Measurements from ENCODE around the gene SAMD4B. TPM values are rescaled to one million over a fixed set of nuclear protein-coding genes. Genes with fewer than 3 reads are reported as not detected.
"Not testable (repeated sequence)": the region's sequence is repeated elsewhere in the genome, so short reads cannot be mapped to it uniquely, and the experiment has no call there.

The SAMD4B gene
- total RNA-seq, 2 donors from 2014 or later: 41.5 to 77.8 TPM

DNA sequence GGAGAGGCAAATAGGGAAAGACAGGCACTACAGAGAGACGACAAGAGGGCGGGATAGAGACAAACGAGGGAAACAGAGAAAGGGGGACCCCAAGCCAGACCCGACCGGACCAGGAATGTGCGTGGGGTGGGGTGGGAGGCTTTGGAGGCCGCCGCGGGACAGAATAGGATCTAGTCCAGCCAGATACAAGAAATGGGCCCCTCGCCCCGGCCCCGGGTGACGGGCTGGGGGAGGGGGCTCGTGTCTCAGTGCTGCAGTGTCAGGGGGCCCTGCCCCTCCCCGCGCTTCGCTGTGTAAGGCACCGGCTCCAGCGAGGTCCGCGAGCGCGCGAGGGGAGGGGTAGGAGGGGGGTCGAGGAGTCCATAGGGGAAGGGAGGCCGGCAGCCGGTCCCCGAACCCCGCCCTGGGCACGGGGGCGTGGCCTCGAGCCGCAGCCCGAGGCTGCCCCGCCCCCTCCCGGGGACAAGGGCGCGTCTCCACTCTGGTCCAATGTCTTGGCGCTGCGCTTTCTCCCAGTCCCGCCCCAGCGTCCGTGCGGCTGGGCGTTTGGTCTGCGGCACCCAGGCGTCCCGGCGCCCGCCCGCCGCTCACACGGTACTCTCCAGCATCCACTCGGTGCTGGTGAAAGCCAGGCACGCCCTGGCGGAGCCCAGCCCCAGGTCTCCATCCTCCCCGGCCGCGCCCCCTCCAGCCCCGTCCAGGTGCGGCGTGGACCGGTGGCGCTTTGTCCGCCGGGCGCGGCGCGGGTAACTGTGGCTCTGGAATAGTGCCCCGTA, 35.0 kb upstream of the SAMD4B start:
- no peaks in the 10 kb centered on the region for H3K27me3 ChIP-seq
- no peaks in the 10 kb centered on the region for H3K36me3 ChIP-seq (replicated peaks in 1 of 2; ENCODE audit: insufficient read depth in 1 of 2, low read depth in 2 of 2)
- TF ChIP-seq, protein P1, sequence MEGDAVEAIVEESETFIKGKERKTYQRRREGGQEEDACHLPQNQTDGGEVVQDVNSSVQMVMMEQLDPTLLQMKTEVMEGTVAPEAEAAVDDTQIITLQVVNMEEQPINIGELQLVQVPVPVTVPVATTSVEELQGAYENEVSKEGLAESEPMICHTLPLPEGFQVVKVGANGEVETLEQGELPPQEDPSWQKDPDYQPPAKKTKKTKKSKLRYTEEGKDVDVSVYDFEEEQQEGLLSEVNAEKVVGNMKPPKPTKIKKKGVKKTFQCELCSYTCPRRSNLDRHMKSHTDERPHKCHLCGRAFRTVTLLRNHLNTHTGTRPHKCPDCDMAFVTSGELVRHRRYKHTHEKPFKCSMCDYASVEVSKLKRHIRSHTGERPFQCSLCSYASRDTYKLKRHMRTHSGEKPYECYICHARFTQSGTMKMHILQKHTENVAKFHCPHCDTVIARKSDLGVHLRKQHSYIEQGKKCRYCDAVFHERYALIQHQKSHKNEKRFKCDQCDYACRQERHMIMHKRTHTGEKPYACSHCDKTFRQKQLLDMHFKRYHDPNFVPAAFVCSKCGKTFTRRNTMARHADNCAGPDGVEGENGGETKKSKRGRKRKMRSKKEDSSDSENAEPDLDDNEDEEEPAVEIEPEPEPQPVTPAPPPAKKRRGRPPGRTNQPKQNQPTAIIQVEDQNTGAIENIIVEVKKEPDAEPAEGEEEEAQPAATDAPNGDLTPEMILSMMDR (IDR thresholded peaks at IDR 0.05): no peak
- no peak for TF ChIP-seq POLR2A (IDR thresholded peaks at IDR 0.05)
- ATAC-seq (peak; percentile 21), DNase-seq (no peak)
- H3K27ac ChIP-seq: no peak overlapping the region
- no peaks in the 10 kb centered on the region for H3K9me3 ChIP-seq
- no peak overlapping the region for H3K4me3 ChIP-seq
- intact Hi-C loops (cut with DNase I): no loop called here
- 62 to 67% methylated on average over 17 to 45 of the region's 71 CpGs for WGBS, 2 donors
- peaks cover 8% of the 10 kb centered on the region for H3K4me1 ChIP-seq

DNA sequence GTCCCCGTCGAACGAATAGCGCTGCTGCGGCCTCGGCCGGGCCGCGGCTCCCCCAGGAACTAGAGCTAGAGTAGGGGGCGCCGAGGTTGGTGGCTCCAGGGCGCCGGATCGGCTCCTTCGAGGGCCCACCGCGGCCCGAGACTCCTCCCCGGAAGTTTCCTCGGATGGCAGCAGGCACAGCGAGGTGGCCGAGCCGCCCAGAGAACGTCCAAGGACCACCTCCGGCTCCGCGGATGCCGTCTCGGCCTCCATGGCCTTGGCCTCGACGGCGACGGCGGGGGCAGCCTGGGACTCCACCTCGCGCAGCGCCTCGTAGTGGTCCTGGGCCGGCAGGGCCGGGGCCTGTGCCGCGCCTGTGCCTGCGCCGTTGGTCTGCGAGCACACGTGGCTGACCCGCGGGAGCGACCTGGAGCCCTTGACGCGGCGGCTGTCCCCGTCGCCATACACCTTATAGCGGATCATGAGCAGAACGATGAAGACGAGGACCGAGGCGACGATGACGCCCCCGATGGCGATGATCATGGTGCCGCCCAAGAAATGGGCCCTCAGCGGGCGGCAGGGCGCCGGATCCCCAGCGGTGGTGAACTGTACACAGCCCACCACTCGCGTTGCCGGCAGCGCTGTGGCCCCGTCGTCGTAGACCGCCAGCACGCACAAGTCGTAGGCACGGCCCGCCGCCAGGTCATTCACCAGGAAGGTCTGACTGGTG, 34.2 kb upstream of the SAMD4B start:
- Histone ChIP-seq H3K36me3 (replicated peaks in 1 of 2; ENCODE audit: insufficient read depth in 1 of 2, low read depth in 2 of 2) (no peaks in the 10 kb centered on the region), H3K4me1 (peaks cover 8% of the 10 kb centered on the region), H3K4me3 (no peak overlapping the region), H3K27me3 (no peaks in the 10 kb centered on the region), H3K9me3 (no peaks in the 10 kb centered on the region), H3K27ac (no peak overlapping the region)
- ATAC-seq: no peak
- no peak for DNase-seq
- intact Hi-C loops (cut with DNase I): no loop called here
- WGBS, 2 donors: 57% methylated on average over 63 of the region's 82 CpGs; no CpG with 5 or more reads in 1 of the 2 donors
- no peak for TF ChIP-seq POLR2A (IDR thresholded peaks at IDR 0.05)
- TF ChIP-seq, protein P1 (IDR thresholded peaks at IDR 0.05): no peak

DNA sequence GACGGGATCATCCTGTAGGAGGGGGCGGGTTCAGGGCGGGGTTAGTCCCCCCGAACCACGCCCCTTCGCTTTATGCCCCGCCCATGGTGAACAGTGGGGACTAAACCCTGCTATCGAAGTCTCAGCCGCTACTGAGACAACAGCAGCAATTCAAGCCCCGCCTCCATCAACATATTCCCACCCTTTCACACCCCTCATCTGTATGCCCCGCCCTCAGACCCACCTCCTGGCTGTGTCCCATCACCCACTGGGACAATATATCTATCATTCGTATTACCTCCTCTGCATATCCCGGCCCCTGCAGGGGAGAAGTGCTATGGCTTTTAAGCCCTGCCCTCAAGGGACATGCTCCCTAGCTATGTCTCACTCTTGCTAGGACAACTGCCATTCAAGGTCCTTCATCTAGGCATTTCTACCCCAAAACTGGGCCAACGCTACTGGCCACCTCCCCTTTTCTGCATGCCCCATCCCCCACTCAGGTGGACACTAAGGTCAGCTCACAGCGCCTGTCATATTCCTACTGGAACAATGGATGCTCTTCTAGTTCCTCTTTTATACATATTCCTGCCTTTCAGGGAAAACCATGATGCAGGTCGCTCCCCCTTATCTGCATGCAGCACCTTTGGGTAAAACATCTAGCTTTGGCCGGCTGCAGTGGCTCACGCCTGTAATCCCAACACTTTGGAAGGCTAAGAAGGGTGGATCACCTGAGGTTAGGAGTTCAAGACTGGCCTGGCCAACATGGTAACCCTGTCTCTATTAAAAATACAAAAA, 33.5 kb upstream of the SAMD4B start:
- ATAC-seq (no peak), DNase-seq (no peak)
- Histone ChIP-seq H3K27me3 (no peaks in the 10 kb centered on the region), H3K36me3 (replicated peaks in 1 of 2; ENCODE audit: insufficient read depth in 1 of 2, low read depth in 2 of 2) (no peaks in the 10 kb centered on the region), H3K27ac (no peak overlapping the region), H3K4me3 (no peak overlapping the region), H3K9me3 (no peaks in the 10 kb centered on the region), H3K4me1 (peaks cover 8% of the 10 kb centered on the region)
- WGBS, 2 donors: 61 to 79% methylated on average over 16 to 18 of the region's 18 CpGs
- TF ChIP-seq, protein P1 (IDR thresholded peaks at IDR 0.05): no peak
- no peak for TF ChIP-seq POLR2A (IDR thresholded peaks at IDR 0.05)
- intact Hi-C loops (cut with DNase I): no loop called here

DNA sequence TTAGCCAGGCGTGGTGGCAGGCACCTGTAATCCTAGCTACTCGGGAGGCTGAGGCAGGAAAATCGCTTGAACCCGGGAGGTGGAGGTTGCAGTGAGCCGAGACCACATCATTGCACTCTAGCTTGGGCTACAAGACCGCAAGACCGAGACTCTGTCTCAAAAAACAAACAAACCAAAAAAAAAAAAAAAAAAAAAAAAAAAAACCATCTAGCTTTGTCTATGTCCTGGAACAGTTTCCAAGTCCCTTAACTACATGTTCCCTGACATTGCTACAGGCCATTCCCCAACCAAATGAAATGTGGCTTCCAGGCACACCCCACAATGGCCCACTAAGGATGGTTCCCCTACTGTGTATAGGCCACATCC, 32.9 kb upstream of the SAMD4B start:
- ATAC-seq; intact Hi-C loops (cut with DNase I); H3K4me3 ChIP-seq; H3K27ac ChIP-seq; H3K36me3 ChIP-seq (replicated peaks in 1 of 2; ENCODE audit: insufficient read depth in 1 of 2, low read depth in 2 of 2); DNase-seq; H3K4me1 ChIP-seq; H3K27me3 ChIP-seq; H3K9me3 ChIP-seq: not testable (repeated sequence)
- WGBS, 2 donors: 90 to 92% methylated on average over 7 of the region's 7 CpGs

Data from body of pancreas (tissue), 4 donors.